GM18907 (cell line): ENCODE measurements around the gene DBNL.

ENCODE experiments used
- ATAC-seq: cut with Tn5 transposase; IDR thresholded peaks from one replicate; pipeline ENCODE4 v1.9.1; 2021; ENCODE audit warnings: mild to moderate bottlenecking, moderate library complexity; ENCODE audit not compliant: unreplicated experiment

DBNL gene

GRCh38 chr7:44042221-44042620 lies 2.3 kb upstream of the DBNL start:
- ATAC-seq, result no peak

GRCh38 chr7:44043902-44044301 lies 600 bp upstream of the DBNL start:
- no peak for ATAC-seq

- peak; percentile 7 for ATAC-seq
These were observed 918 bp downstream of the DBNL start for GRCh38 chr7:44045226-44046014.

GRCh38 chr7:44046321-44047061 lies 2.0 kb downstream of the DBNL start:
- peak; percentile 76 for ATAC-seq

GRCh38 chr7:44048031-44048795 lies 3.7 kb downstream of the DBNL start:
- no peak for ATAC-seq

- ATAC-seq, result no peak
These were observed 5.8 kb downstream of the DBNL start for GRCh38 chr7:44050121-44050914.

- no peak for ATAC-seq
These were observed 6.5 kb downstream of the DBNL start for GRCh38 chr7:44050915-44051560.

- no peak for ATAC-seq
These were observed 7.2 kb downstream of the DBNL start for GRCh38 chr7:44051611-44052220.

GRCh38 chr7:44052771-44053365 lies 8.4 kb downstream of the DBNL start:
- ATAC-seq, result no peak

- ATAC-seq, result no peak
These were observed 12.2 kb downstream of the DBNL start for GRCh38 chr7:44056681-44057080.

- no peak for ATAC-seq
These were observed 12.8 kb downstream of the DBNL start for GRCh38 chr7:44057181-44057848.

GRCh38 chr7:44057849-44058758 lies 13.6 kb downstream of the DBNL start:
- no peak for ATAC-seq

GRCh38 chr7:44058759-44059218 lies 14.3 kb downstream of the DBNL start:
- no peak for ATAC-seq

GRCh38 chr7:44059219-44060090 lies 15.0 kb downstream of the DBNL start:
- ATAC-seq, result no peak

GRCh38 chr7:44060091-44060947 lies 15.8 kb downstream of the DBNL start:
- no peak for ATAC-seq
